Measurements from ENCODE around the gene MAD2L2.

MAD2L2 gene

GRCh38 chr1:11725616-11726015 is 44.7 kb upstream of the MAD2L2 start:
- no peak for DNase-seq (ENCODE audit: low read depth)
- H3K4me3 ChIP-seq (replicated peaks; ENCODE audit: low read depth, low read length): no peak overlapping the region
- no peak for TF ChIP-seq CTCF (IDR thresholded peaks at IDR 0.05; ENCODE audit: low read length, missing control alignments)

- no peak for DNase-seq (ENCODE audit: low read depth)
- TF ChIP-seq CTCF (IDR thresholded peaks at IDR 0.05; ENCODE audit: low read length, missing control alignments): no peak
- H3K4me3 ChIP-seq (replicated peaks; ENCODE audit: low read depth, low read length): no peak overlapping the region
Measured at GRCh38 chr1:11722538-11722937, 41.6 kb upstream of the MAD2L2 start.

DNA sequence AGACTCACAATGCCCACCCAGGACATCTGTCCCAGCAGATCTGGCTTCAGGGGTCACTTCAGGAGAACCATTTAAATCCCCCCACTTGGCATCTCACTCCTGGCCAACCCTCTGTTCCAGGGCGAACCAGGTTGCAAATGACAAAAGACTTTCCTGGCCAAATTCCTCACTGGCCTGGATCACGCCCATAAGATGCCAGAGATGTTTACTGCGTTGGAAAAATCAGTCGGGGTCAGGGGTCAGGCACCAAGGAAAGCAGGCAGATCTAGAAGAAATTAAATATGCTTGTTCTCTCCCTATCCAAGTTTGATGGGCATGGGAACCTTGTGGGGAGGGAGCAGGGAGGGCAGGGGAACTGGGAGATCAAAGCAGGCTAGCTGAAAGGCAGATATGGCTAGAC is 40.4 kb upstream of the MAD2L2 start:
- no peak overlapping the region for H3K4me3 ChIP-seq (replicated peaks; ENCODE audit: low read depth, low read length)
- no peak for TF ChIP-seq CTCF (IDR thresholded peaks at IDR 0.05; ENCODE audit: low read length, missing control alignments)
- DNase-seq (ENCODE audit: low read depth): no peak

DNA sequence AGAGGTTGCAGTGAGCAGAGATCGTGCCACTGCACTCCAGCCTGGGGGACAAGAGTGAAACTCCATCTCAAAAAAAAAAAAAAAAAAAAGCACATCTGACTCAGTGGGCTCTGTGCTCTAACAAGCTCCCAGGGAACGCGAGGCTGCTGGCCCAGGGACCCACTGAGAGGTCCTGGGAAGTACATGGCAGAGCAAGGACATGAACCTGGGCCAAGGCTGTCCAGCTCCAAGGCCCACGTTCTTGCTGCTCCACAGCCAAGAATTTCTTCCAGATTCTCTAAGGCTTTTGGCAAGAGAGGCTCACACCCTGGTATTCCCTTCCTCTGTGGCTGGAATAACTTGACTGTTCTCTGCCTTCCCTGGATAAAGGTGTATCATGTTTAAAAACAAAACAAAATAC is 39.6 kb upstream of the MAD2L2 start:
- H3K4me3 ChIP-seq (replicated peaks; ENCODE audit: low read depth, low read length): no peak overlapping the region
- no peak for TF ChIP-seq CTCF (IDR thresholded peaks at IDR 0.05; ENCODE audit: low read length, missing control alignments)
- DNase-seq (ENCODE audit: low read depth): no peak

DNA sequence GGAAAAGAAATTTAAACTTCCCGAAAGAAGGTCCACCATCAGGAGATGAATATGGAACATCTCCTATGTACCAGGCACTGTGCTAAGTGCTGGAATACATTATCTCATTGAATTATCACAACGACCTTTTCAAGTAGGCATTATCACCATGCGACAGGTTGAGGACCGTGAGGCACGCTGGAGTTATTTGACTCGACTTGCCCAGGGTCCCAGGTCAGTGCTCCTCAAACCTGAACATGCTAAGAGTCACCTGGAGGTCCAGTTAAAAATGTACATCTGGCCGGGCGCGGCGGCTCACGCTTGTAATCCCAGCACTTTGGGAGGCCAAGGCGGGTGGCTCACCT is 39.1 kb upstream of the MAD2L2 start:
- no peak for DNase-seq (ENCODE audit: low read depth)
- no peak overlapping the region for H3K4me3 ChIP-seq (replicated peaks; ENCODE audit: low read depth, low read length)
- no peak for TF ChIP-seq CTCF (IDR thresholded peaks at IDR 0.05; ENCODE audit: low read length, missing control alignments)

DNA sequence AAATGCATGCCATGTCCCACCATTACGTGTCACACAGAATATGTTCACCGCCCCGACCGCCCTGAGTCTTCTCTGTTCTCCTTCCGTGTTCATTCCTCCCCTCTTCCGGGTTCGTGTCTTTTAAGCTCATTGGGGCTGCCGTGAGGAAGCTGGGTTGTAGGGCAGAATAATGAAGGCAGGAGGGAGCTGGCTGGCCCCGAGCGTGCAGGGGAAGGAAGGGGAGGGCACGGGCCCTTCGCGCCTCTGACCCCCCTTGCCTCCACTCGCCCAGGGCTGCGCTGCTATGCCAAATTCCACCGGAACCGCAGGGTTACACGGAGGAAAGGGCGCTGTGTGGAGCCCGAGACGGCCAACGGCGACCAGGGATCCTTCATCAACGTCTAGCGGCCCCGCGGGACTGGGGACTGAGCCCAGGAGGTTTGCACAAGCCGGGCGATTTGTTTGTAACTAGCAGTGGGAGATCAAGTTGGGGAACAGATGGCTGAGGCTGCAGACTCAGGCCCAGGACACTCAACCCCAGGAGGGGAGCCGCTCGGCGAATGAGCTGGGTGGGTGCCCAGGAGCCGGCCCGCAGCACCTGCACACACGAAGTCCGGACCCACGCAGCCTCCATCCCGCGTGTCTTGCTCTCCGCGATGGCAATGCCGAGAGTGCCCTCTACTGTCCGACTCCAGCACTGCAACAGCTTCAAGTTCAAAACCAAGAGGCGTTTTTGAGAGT is 38.5 kb upstream of the MAD2L2 start:
- peak; percentile 97 for TF ChIP-seq CTCF (IDR thresholded peaks at IDR 0.05; ENCODE audit: low read length, missing control alignments)
- peak; percentile 76 for DNase-seq (ENCODE audit: low read depth)
- H3K4me3 ChIP-seq (replicated peaks; ENCODE audit: low read depth, low read length): no peak overlapping the region

All from fibroblast of pulmonary artery (primary cell).